GM10266 (cell line): ENCODE data around the gene B3GNT9.
A peak's percentile ranks its signal among the peaks of the same experiment; 100 is the strongest.

ENCODE experiments used
- DNase-seq: peaks from one replicate; pipeline ENCODE4 v3.0.0; 2012; ENCODE audit errors: extremely low spot score
- TF ChIP-seq, protein P1 (sequence below): IDR thresholded peaks from 2 replicates; pipeline ENCODE4 v1.5.1; 2012; ENCODE audit warnings: mild to moderate bottlenecking, low read depth; ENCODE audit not compliant: control insufficient read depth, insufficient read depth; ENCODE audit errors: missing control alignments

The B3GNT9 gene

DNA sequence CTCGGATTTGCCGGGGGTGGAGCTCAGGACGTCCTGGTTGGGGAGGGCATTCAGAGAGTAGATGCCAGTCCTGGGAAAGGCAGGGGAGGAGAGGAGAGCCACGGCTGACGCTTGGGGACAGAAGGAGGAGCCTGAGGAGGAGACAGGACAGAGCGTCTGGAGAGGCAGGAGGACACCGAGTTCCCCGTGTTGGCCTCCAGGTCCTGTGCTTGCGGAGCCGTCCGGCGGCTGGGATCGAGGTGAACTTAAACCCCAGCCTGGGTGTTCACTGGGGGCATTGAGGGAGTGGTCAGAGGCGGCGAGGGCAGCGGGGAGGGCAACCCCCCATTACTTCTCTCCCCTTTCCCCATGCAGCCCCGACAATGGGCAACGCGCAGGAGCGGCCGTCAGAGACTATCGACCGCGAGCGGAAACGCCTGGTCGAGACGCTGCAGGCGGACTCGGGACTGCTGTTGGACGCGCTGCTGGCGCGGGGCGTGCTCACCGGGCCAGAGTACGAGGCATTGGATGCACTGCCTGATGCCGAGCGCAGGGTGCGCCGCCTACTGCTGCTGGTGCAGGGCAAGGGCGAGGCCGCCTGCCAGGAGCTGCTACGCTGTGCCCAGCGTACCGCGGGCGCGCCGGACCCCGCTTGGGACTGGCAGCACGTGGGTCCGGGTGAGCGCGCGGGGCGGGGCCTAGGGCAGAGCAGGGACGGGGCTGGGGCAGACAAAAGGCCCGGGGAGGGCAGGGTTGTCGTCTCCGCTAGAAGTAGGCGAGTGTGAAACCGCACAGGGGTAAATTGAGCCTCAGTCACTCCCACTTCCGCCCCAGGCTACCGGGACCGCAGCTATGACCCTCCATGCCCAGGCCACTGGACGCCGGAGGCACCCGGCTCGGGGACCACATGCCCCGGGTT is 23.3 kb upstream of the B3GNT9 start:
- TF ChIP-seq, protein P1, sequence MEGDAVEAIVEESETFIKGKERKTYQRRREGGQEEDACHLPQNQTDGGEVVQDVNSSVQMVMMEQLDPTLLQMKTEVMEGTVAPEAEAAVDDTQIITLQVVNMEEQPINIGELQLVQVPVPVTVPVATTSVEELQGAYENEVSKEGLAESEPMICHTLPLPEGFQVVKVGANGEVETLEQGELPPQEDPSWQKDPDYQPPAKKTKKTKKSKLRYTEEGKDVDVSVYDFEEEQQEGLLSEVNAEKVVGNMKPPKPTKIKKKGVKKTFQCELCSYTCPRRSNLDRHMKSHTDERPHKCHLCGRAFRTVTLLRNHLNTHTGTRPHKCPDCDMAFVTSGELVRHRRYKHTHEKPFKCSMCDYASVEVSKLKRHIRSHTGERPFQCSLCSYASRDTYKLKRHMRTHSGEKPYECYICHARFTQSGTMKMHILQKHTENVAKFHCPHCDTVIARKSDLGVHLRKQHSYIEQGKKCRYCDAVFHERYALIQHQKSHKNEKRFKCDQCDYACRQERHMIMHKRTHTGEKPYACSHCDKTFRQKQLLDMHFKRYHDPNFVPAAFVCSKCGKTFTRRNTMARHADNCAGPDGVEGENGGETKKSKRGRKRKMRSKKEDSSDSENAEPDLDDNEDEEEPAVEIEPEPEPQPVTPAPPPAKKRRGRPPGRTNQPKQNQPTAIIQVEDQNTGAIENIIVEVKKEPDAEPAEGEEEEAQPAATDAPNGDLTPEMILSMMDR: peak; percentile 29

DNA sequence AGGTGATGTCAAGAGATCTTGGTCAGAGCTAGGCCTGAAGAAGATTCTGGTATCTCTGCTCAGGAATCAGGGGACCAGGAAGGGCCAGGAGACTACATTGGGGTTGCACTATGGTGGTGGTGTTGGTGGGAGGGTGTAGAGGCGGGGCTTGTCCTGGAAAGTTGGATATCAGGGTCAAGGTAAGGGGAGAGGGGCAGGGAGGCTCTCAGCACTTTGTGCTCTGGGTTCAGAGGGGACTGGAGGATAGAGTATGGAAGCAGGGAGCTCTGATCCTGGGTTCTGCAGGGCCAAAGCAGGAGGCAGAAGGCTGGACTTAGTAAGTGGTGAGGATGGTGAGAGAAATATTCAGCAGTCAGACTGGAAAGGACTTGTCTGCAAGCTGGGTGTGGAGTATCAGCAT is 22.5 kb upstream of the B3GNT9 start:
- no peak for DNase-seq
- TF ChIP-seq, protein P1: no peak

More for the DNA sequence above, 23.3 kb upstream of the B3GNT9 start:
- DNase-seq: peak; percentile 79

DNA sequence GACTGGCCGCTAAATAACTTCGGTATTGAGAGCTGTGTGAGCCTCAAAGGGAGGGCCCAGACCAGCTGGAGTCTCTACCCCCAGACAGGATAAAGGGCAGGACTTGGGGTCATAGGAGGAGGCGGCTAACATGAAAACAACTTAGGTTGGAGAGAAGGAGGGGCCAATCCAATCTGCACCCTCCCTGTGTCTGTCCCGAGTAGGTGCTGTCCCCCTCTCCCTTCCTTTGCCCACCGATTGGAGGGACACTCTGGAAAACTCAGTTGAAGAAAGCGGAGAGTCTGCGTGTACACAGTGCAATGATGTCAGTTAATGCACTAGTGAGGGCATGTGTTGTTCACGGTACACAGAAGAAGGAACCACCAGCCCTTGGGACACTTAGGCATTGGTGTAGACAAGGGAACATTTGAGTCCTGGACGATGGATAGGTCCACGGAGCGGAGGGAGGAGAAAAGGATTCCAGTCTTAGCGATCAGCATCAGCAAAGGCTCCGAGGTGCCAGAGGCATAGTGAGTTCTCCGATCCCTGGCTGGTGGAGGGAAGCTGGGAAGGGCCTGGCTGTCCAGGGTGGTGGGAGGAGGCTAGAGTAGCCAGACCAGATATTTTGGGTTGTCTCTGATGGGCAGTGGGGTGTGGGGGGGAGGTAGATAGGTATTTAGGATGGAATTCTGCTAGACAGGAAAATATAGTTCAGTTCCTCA is 20.3 kb upstream of the B3GNT9 start:
- TF ChIP-seq, protein P1: no peak
- DNase-seq: no peak

DNA sequence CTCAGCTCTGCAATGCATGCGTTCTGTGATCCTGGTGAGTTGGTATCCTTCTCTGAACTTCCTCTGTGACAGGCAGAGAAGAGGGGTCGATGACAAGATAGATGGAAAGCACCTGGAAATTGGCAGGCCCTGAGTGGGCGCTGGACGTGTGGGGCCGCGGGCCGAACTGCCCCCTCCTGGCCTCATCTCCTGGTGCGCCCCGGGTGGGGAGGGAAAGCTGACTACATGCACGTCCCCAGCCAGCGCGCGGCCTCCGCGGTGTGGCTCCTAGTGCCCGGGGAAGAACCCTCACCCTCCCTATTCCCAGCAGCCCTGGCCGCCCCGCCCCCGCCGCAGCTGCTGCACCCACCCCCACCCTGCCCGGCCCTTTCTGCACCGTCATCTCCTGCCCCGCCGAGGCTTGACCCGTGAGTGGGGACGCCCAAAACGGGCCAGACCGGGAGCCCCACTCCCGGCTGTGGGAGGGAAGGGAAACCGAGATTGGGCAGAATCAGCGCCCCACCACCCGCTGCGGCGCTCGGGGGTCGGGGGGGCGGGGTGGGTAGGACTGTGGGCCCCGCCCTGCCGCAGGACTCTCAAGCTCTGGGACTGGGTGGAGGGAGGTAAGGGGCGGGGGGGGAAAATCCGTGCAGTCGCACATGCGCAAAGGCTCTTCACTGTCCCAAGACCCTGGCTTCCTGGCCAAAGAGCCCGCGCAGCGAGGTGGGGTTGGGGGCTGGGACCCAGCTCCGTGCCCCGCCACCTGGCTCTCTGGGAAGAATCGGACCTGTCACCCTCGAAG is 19.6 kb upstream of the B3GNT9 start, which contains the start of gene NOL3:
Gene NOL3 (plus strand): TSS at position 371 of the 781 bp plus-strand sequence.
- TF ChIP-seq, protein P1: peak; percentile 36
- peak; percentile 87 for DNase-seq

DNA sequence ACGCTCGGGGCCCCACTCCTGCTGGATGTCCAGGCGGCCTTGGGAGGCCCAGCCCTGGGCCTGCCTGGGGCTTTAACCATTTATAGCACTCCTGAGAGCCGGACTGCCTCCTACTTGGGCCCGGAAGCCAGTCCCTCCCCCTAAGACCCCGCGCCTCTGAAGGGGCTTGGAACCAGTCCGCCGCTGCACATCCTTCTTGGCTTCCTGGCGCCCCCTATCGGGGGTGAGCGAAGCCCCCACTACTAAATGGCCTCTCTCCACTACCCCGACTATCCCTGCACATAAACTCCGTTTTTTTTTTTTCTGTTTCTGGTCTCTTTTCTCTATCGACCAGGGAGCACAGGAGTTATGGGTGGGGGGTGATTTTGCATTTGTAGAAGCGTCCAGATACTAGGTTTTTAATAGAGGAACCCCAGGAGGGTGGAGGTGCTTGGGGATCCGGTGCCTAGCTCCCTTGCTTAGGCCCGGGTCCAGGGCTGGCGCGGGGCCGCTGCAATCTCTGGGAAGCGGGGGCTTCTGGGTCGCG is 18.9 kb upstream of the B3GNT9 start:
- no peak for DNase-seq
- TF ChIP-seq, protein P1: peak; percentile 61

DNA sequence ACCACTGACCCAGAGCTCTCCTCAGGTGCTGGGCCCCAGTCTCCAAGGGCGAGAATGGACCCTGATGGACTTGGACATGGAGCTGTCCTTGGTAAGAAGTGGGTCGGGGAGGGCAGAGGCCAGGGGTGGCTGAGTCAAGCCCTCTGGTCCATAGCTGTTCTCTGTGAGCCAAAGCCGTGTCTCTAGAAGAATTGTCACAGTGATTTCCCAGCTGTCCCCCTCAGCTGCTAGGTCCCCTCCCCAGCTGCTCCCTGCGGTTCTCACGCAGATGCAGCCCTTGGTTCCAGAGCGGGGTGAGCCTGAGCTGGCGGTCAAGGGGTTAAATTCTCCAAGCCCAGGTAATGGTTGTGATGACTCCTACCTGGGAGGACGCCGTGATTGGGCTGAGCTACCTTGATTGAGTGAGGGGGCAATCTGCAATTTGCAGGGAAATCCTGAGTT is 18.2 kb upstream of the B3GNT9 start:
- no peak for DNase-seq
- TF ChIP-seq, protein P1: no peak
